ENCODE measurements around the gene SHANK1.
"Not testable (repeated sequence)": the region's sequence is repeated elsewhere in the genome, so short reads cannot be mapped to it uniquely, and the experiment has no call there.

The SHANK1 gene

GRCh38 chr19:50719566-50719965, at the start of gene SHANK1:
TSS of gene SHANK1 (minus strand) at chr19:50719802. CDS start at chr19:50716919, 2,883 bp downstream.
- peak in 14 of 56 donors; percentile 6 to 50 (median 24) for DNase-seq

GRCh38 chr19:50768277-50768676, 48.7 kb upstream of the SHANK1 start:
- no peak for DNase-seq

DNA sequence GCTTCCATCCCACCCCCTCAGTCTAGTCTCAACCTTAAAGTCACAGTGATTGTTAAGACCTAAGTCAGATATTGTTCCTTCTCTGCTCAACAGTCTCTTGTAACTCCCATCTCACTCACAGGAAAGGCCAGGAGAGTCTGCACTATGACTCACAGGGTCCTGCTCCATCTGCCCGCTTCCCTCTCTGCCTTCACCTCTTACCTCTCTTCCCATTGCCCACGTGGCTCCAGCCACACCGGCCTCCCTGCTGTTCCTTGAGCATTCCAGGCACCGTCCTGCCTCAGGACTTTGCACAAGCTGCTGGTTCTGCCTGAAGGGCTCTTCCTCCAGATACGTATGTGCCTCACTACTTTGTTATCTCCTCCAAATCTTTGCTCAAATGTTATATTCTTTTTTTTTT, 47.7 kb upstream of the SHANK1 start:
- DNase-seq, result not testable (repeated sequence)

GRCh38 chr19:50766746-50767145, 47.1 kb upstream of the SHANK1 start:
- DNase-seq, result not testable (repeated sequence)

- no peak for DNase-seq
Observed at GRCh38 chr19:50764409-50764808, 44.8 kb upstream of the SHANK1 start.

DNA sequence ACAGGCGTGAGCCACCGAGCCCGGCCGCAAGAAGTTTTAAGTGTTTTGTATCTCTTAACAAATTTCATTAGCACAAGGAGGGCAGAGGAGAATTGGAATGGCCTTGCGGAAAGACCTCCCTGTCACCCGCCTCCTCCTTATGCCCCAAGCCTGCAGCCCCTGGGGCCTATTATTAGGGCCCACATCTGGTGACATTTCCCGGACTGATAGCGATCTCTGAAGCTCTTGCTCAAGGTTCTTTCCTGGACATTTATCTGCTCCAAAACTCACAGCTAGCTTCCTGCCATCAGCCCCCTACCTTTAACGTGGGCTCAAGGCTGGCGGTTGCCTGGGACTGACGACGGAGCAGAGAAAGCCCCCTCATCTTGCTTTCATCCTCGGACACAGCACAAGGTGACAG, 43.9 kb upstream of the SHANK1 start:
- DNase-seq, result not testable (repeated sequence)

GRCh38 chr19:50761501-50761900, 41.9 kb upstream of the SHANK1 start:
- not testable (repeated sequence) for DNase-seq

GRCh38 chr19:50759886-50760285, 40.3 kb upstream of the SHANK1 start:
- no peak for DNase-seq

DNA sequence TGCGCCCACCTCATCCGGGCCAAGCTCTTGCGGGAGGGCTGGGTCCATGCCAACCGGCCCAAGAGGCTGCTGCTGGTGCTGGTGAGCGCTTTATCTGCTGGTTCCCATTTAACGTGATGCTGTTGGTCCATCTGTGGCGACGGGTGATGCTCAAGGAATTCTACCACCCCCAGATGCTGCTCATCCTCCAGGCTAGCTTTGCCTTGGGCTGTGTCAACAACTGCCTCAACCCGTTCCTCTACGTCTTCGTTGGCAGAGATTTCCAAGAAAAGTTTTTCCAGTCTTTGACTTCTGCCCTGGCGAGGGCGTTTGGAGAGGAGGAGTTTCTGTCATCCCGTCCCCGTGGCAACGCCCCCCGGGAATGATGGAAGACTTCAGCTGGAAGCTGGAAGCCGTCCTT, 39.5 kb upstream of the SHANK1 start:
- DNase-seq, result not testable (repeated sequence)

- not testable (repeated sequence) for DNase-seq
Observed at GRCh38 chr19:50757624-50758023, 38.0 kb upstream of the SHANK1 start.

DNA sequence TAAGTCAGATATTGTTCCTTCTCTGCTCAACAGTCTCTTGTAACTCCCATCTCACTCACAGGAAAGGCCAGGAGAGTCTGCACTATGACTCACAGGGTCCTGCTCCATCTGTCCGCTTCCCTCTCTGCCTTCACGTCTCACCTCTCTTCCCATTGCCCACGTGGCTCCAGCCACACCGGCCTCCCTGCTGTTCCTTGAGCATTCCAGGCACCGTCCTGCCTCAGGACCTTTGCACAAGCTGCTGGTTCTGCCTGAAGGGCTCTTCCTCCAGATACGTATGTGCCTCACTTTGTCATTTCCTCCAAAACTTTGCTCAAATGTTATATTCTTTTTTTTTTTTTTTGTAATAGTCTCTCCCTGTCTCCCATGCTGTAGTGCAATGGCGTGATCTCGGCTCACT, 36.6 kb upstream of the SHANK1 start:
- not testable (repeated sequence) for DNase-seq

- no peak for DNase-seq
Observed at GRCh38 chr19:50753879-50754278, 34.3 kb upstream of the SHANK1 start.

GRCh38 chr19:50750010-50750409, 30.4 kb upstream of the SHANK1 start:
- DNase-seq, result no peak

DNA sequence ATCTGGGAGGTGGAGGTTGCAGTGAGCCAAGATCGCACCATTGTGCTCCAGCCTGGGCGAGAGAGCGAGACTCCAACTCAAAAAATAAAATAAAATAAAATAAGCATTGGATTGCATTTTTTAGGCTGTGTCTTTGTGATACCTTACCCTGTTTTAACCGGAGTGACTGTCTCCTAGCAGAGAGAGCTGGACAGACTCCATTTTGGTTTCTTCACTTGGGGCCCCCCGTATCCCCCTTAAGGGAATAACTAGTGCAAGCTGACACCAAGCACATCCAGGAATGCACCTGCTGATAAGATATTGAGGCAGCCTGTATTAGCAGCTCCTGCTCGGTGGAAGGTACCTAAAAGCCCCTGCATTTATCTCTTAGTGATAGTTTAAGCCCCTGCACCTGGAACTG, 29.9 kb upstream of the SHANK1 start:
- DNase-seq, result no peak

- not testable (repeated sequence) for DNase-seq
Observed at GRCh38 chr19:50747141-50747540, 27.5 kb upstream of the SHANK1 start.

DNA sequence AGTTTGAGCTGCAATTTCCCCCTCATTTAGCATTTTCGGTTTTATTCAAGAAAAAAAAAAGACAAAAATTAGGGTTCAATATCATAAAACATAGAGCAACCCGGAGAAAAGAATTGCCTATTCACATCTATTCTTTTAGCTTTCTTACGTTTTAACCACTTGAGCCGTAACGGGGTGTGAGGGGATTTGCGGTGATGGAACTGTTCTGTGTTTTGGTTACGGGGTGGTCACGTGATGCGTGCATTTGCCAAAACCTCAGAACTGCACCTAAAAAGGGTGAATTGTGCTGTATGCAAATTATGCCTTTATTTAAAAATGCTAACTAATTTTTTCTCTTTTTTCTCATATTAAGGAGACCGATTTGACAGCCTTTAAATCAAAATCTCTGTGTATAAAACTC, 25.6 kb upstream of the SHANK1 start:
- no peak for DNase-seq

GRCh38 chr19:50743537-50743936, 23.9 kb upstream of the SHANK1 start:
- DNase-seq, result no peak

DNA sequence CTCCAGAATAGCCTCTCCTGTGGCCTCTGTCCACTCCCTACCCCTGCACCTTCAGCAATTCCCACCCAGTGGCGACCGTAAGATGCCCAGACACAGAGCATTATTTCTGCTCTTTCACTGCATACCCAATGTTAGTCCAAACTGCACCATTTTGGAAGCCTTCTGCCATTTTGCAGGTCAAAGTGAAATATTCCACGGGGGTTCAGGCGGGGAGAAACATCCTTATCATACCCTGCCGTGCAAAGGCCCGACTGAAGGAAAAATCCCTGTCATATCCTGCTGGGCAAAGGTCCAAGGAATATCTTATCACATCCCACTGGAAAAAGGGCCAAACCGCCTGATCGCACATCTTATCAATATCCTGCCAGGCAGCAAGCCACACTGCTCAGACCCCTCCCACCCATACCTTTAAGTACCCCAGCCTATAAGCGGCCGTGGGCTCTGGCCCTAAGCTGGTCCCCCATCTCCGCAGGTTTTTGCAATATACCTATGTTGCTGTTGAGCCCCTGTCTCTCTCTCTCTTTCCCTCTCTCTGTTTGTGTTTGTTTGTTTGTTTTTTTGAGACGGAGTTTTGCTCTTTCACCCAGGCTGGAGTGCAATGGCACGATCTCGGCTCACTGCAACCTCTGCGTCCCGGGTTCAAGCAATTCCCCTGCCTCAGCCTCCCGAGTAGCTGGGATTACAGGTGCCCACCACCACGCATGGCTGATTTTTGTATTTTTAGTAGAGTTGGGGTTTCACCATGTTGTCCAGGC, 21.8 kb upstream of the SHANK1 start:
- DNase-seq, result no peak

GRCh38 chr19:50739914-50740426, 20.4 kb upstream of the SHANK1 start:
- no peak for DNase-seq

DNA sequence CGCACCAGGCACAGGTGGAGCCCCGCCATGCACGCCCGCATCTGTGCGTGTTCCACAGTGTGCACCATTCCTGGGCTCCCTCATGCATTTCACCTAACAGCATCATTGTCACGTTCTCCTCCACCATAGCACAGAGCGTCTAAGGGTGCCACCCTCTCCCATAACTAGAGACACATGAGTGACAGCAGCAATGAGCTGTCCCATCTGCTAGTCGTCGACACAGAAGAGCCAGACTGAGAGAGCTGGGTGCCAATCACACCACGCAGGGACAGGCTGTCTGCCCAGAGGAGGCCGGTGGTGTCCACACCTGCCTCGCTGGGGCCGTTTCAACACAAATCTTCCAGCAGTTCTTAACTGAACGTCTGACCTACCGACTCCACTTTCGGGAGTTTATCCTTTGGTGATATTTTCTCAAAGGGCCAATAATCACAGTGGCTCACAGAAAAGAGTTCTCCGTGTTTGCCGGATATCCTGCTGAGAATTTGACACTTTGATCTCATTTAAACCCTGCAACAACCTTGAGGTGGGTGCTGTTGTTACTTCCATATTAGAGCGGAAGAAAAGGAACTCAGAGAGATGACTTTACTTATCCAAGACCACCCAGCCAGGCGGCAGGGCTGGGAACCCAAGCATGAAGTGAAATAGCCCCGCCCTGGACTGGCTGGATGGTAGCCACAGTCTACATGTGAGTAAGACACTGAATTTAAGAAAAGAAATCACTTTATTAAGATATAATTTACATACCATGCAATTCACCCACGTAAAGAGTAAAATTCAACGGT, 19.7 kb upstream of the SHANK1 start:
- no peak for DNase-seq

- DNase-seq, result no peak
Observed at GRCh38 chr19:50736338-50736737, 16.7 kb upstream of the SHANK1 start.

GRCh38 chr19:50735869-50736268, 16.3 kb upstream of the SHANK1 start:
- DNase-seq, result no peak

GRCh38 chr19:50729894-50730293, 10.3 kb upstream of the SHANK1 start:
- no peak for DNase-seq
